Mesenchymal stem cell (in vitro differentiated cells and primary cell): Measurements from ENCODE around the gene SSC4D.
"Not testable (repeated sequence)": the region's sequence is repeated elsewhere in the genome, so short reads cannot be mapped to it uniquely, and the experiment has no call there.

Source experiments
- DNase-seq: peaks from one replicate; pipeline ENCODE4 v3.0.0-alpha.2; 2013
- H2AFZ ChIP-seq: one replicate; pipeline ENCODE4 v1.6.1; 2013; ENCODE audit warnings: low read depth, mild to moderate bottlenecking, control low read depth, inconsistent platforms, low read length, moderate library complexity
- H2AK5ac ChIP-seq: 2 replicates; pipeline ENCODE4 v1.6.1; 2013; ENCODE audit warnings: low read length, moderate library complexity, mild to moderate bottlenecking, inconsistent platforms; ENCODE audit not compliant: severe bottlenecking
- H2BK120ac ChIP-seq: one replicate; pipeline ENCODE4 v1.6.1; 2013; ENCODE audit warnings: low read depth, mild to moderate bottlenecking, inconsistent platforms, low read length, moderate library complexity
- H2BK12ac ChIP-seq, 2 experiments: one replicate each; pipeline ENCODE4 v1.6.1; 2013; ENCODE audit warnings: inconsistent platforms in 2 of 2, low read length in 2 of 2, mild to moderate bottlenecking in 2 of 2, moderate library complexity in 2 of 2, control low read depth in 1 of 2
- H2BK15ac ChIP-seq: one replicate; pipeline ENCODE4 v1.6.1; 2013; ENCODE audit warnings: mild to moderate bottlenecking, low read depth, inconsistent platforms; ENCODE audit not compliant: poor library complexity, severe bottlenecking
- H2BK5ac ChIP-seq: 2 replicates; pipeline ENCODE4 v1.6.1; 2013; ENCODE audit warnings: low read depth, mild to moderate bottlenecking, low read length, control low read depth, inconsistent platforms; ENCODE audit not compliant: poor library complexity, severe bottlenecking
- H3K14ac ChIP-seq, 2 experiments: one replicate each; pipeline ENCODE4 v1.6.1; 2013; ENCODE audit warnings: inconsistent platforms in 2 of 2, low read length in 2 of 2, control low read depth in 1 of 2, mild to moderate bottlenecking in 1 of 2, moderate library complexity in 1 of 2
- H3K18ac ChIP-seq, 2 experiments: one replicate each; pipeline ENCODE4 v1.6.1; 2013; ENCODE audit warnings: inconsistent platforms in 2 of 2, low read length in 2 of 2, control low read depth in 1 of 2, low read depth in 1 of 2, mild to moderate bottlenecking in 1 of 2
- H3K23ac ChIP-seq, 2 experiments: one replicate each; pipeline ENCODE4 v1.6.1; 2013; ENCODE audit warnings: inconsistent platforms in 2 of 2, low read length in 2 of 2, mild to moderate bottlenecking in 2 of 2, moderate library complexity in 2 of 2, control low read depth in 1 of 2
- H3K27ac ChIP-seq: 2 replicates; pipeline ENCODE4 v1.5.1; 2013; ENCODE audit warnings: mild to moderate bottlenecking, moderate library complexity, low read length, control low read depth, inconsistent platforms; ENCODE audit not compliant: poor library complexity, severe bottlenecking
- H3K27me3 ChIP-seq, 2 experiments: 2 replicates each; pipeline versions ENCODE4 v1.6.1 to v1.7.0; 2013; ENCODE audit warnings: low read length in 2 of 2, mild to moderate bottlenecking in 2 of 2, moderate library complexity in 2 of 2, control low read depth in 1 of 2, inconsistent platforms in 1 of 2; ENCODE audit not compliant: control insufficient read depth in 1 of 2, insufficient read depth in 1 of 2
- H3K36me3 ChIP-seq, 2 experiments: 2 replicates each; pipeline versions ENCODE4 v1.6.1 to v1.7.0; 2013; ENCODE audit warnings: low read length in 2 of 2, control low read depth in 1 of 2, inconsistent platforms in 1 of 2, low read depth in 1 of 2, mild to moderate bottlenecking in 1 of 2; ENCODE audit not compliant: insufficient read depth in 2 of 2, control insufficient read depth in 1 of 2
- H3K4ac ChIP-seq, 2 experiments: one replicate each; pipeline ENCODE4 v1.6.1; 2013; ENCODE audit warnings: inconsistent platforms in 2 of 2, low read length in 2 of 2, mild to moderate bottlenecking in 2 of 2, moderate library complexity in 2 of 2, control low read depth in 1 of 2, low read depth in 1 of 2
- H3K4me1 ChIP-seq: 2 replicates; pipeline ENCODE4 v1.6.1; 2013; ENCODE audit warnings: low read depth, low read length, control low read depth; ENCODE audit not compliant: control insufficient read depth, insufficient read depth
- H3K4me2 ChIP-seq: 2 replicates; pipeline ENCODE4 v1.6.1; 2013; ENCODE audit warnings: low read length, mild to moderate bottlenecking, inconsistent platforms; ENCODE audit not compliant: poor library complexity, severe bottlenecking
- H3K4me3 ChIP-seq, 2 experiments: 2 replicates each; pipeline versions ENCODE4 v1.5.1 to v1.7.0; 2013; ENCODE audit warnings: low read length in 2 of 2, mild to moderate bottlenecking in 2 of 2, control low read depth in 1 of 2, low read depth in 1 of 2; ENCODE audit not compliant: insufficient read depth in 1 of 2
- H3K79me1 ChIP-seq: replicated peaks from 2 replicates; pipeline ENCODE4 v1.6.1; 2013; ENCODE audit warnings: mild to moderate bottlenecking, control low read depth, low read length, inconsistent platforms; ENCODE audit not compliant: poor library complexity, severe bottlenecking
- H3K9ac ChIP-seq: 2 replicates; pipeline ENCODE4 v1.7.0; 2013; ENCODE audit warnings: mild to moderate bottlenecking, low read length, moderate library complexity
- H3K9me3 ChIP-seq: 2 replicates; pipeline ENCODE4 v1.7.0; 2013; ENCODE audit warnings: mild to moderate bottlenecking, low read length; ENCODE audit not compliant: control insufficient read depth
- H4K8ac ChIP-seq: one replicate; pipeline ENCODE4 v1.6.1; 2013; ENCODE audit warnings: inconsistent platforms, mild to moderate bottlenecking, low read length, moderate library complexity
- H4K91ac ChIP-seq: one replicate; pipeline ENCODE4 v1.6.1; 2013; ENCODE audit warnings: mild to moderate bottlenecking, low read length, inconsistent platforms
- WGBS: methylation state at CpG from one replicate; pipeline ENCODE4 v1.1.7; 2013; ENCODE audit warnings: mixed read lengths; 5-methylcytosine and 5-hydroxymethylcytosine counted together

Gene SSC4D

DNA sequence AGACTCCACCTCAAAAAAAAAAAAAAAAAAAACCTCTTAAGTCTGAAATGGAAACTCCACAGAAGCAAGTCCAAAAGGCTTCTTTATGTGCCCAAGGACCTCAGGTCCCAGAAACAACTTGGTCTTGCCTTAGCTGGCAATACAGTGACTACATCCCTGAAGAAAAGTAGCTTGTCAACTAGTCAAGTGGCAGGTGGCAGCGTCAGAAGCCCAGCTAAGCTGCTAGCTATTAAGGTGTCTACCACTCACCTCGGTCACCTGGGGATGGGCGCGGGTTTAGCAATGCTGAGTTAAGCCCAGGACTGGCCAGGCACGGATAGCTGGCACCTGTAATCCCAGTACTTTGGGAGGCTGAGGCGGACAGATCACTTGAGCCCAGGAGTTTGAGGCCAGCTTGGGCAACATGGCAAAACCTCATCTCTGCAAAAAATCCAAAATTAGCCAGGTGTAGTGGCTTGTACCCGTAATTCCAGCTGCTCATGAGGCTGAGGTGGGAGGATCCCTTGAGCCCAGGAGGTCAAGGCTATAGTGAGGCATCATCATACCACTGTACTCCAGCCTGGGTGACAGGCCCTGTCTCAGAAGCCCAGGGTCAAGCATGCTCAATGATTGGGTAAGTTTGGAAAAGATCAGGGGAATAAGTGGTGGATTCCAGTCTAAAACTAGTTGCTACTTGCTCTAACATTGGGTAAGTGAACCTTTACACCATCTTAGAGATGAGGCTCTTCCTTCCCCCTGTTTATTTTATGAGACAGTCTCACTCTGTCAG is 29.8 kb upstream of the SSC4D start:
- not testable (repeated sequence) for H4K8ac ChIP-seq, H3K4ac ChIP-seq, H3K18ac ChIP-seq, H2AK5ac ChIP-seq, H3K4me2 ChIP-seq, H3K36me3 ChIP-seq, H2BK12ac ChIP-seq, H2BK5ac ChIP-seq, H3K9ac ChIP-seq, H3K27ac ChIP-seq, H3K23ac ChIP-seq, H3K14ac ChIP-seq, H3K4me3 ChIP-seq, H3K27me3 ChIP-seq, H3K9me3 ChIP-seq, H2BK120ac ChIP-seq, H2AFZ ChIP-seq, H3K79me1 ChIP-seq, H2BK15ac ChIP-seq, H3K4me1 ChIP-seq, H4K91ac ChIP-seq, DNase-seq
- no CpG with 5 or more reads among the region's 7 CpGs for WGBS

DNA sequence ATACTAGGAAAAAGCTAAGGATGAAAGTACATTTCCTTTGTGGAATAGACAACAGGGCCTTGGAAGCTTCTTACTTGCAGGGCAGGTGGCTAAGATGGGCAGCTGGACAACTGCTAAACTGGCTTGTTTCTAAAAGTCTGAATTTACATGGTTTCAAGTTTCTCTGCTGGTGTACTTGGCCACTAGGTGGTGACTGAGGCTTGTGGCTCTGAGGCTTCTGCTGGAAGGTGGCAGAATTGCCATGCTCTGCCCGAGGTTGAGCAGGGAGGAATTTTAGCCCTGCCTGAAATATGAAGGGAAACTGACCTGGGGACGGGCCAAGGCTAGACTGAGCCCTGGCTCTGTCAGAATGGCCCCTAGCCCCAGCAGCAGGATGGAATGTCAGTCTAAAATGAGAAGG is 28.4 kb upstream of the SSC4D start:
- H3K23ac ChIP-seq, H3K9ac ChIP-seq, H2BK5ac ChIP-seq, H3K4me2 ChIP-seq, H3K4me1 ChIP-seq, H3K36me3 ChIP-seq, H2BK120ac ChIP-seq, H3K27me3 ChIP-seq, H3K18ac ChIP-seq, H2AFZ ChIP-seq, H4K8ac ChIP-seq, H3K27ac ChIP-seq, H2BK15ac ChIP-seq, H3K79me1 ChIP-seq, H3K14ac ChIP-seq, H2BK12ac ChIP-seq, H4K91ac ChIP-seq, H3K4me3 ChIP-seq, H2AK5ac ChIP-seq, H3K9me3 ChIP-seq, H3K4ac ChIP-seq: not testable (repeated sequence)
- no CpG with 5 or more reads among the region's 2 CpGs for WGBS
- peak; percentile 87 for DNase-seq

- H3K9ac ChIP-seq, result no peak overlapping the region
- no peak overlapping the region for H4K91ac ChIP-seq
- H2BK120ac ChIP-seq, result no peak overlapping the region
- H3K4me1 ChIP-seq, result no peaks in the 10 kb centered on the region
- no peak overlapping the region for H3K4ac ChIP-seq
- H2AFZ ChIP-seq, result no peak overlapping the region
- 93% methylated on average over 3 of the region's 3 CpGs for WGBS
- H3K79me1 ChIP-seq, result no peaks in the 10 kb centered on the region
- no peaks in the 10 kb centered on the region for H3K9me3 ChIP-seq
- H3K36me3 ChIP-seq, result no peaks in the 10 kb centered on the region
- no peak overlapping the region for H3K14ac ChIP-seq
- no peak overlapping the region for H3K4me2 ChIP-seq
- H2BK15ac ChIP-seq, result no peak overlapping the region
- H3K18ac ChIP-seq, result no peak overlapping the region
- no peak overlapping the region for H3K27ac ChIP-seq
- no peak overlapping the region for H3K4me3 ChIP-seq
- H3K23ac ChIP-seq, result no peak overlapping the region
- no peak for DNase-seq
- H3K27me3 ChIP-seq, result no peaks in the 10 kb centered on the region
- no peak overlapping the region for H2BK12ac ChIP-seq
- H4K8ac ChIP-seq, result no peak overlapping the region
- no peak overlapping the region for H2AK5ac ChIP-seq
- H2BK5ac ChIP-seq, result no peak overlapping the region
Observed at GRCh38 chr7:76430836-76431235, 21.3 kb upstream of the SSC4D start.

GRCh38 chr7:76430211-76430610 is 20.7 kb upstream of the SSC4D start:
- H4K91ac ChIP-seq, result peak overlapping the region; percentile 61
- H3K4ac ChIP-seq, result no peak overlapping the region
- no peak overlapping the region for H2BK5ac ChIP-seq
- H3K23ac ChIP-seq, result no peak overlapping the region
- no peak overlapping the region for H3K4me3 ChIP-seq
- H3K4me2 ChIP-seq, result no peak overlapping the region
- no peak overlapping the region for H2AFZ ChIP-seq
- H3K27ac ChIP-seq, result no peak overlapping the region
- no peaks in the 10 kb centered on the region for H3K36me3 ChIP-seq
- no peak overlapping the region for H3K14ac ChIP-seq
- no peaks in the 10 kb centered on the region for H3K27me3 ChIP-seq
- H3K4me1 ChIP-seq, result peaks cover 2% of the 10 kb centered on the region
- H2BK12ac ChIP-seq, result no peak overlapping the region
- H4K8ac ChIP-seq, result no peak overlapping the region
- WGBS, result 89% methylated on average over 9 of the region's 9 CpGs
- no peak overlapping the region for H3K18ac ChIP-seq
- no peak overlapping the region for H2BK15ac ChIP-seq
- no peaks in the 10 kb centered on the region for H3K79me1 ChIP-seq
- no peak for DNase-seq
- no peak overlapping the region for H2AK5ac ChIP-seq
- H3K9ac ChIP-seq, result no peak overlapping the region
- no peak overlapping the region for H2BK120ac ChIP-seq
- H3K9me3 ChIP-seq, result no peaks in the 10 kb centered on the region
